Stomach smooth muscle (tissue), 2 donors: ENCODE results near the gene PPFIA1.

Source experiments
- H3K27ac ChIP-seq: one replicate; pipeline ENCODE4 v1.7.0; 2013; ENCODE audit warnings: mild to moderate bottlenecking, low read length, inconsistent platforms
- H3K27me3 ChIP-seq, 2 donors: one replicate each; pipeline ENCODE4 v1.7.0; 2013; ENCODE audit warnings: low read length in 2 of 2; ENCODE audit not compliant: insufficient read depth in 2 of 2, control insufficient read depth in 1 of 2
- H3K36me3 ChIP-seq, 2 donors: one replicate each; pipeline ENCODE4 v1.7.0; 2013; ENCODE audit warnings: low read length in 2 of 2; ENCODE audit not compliant: control insufficient read depth in 2 of 2, insufficient read depth in 2 of 2
- H3K4me1 ChIP-seq: one replicate; pipeline ENCODE4 v1.7.0; 2013; ENCODE audit warnings: low read length; ENCODE audit not compliant: control insufficient read depth, insufficient read depth
- H3K4me3 ChIP-seq, 2 donors: one replicate each; pipeline ENCODE4 v1.7.0; 2013; ENCODE audit warnings: low read length in 2 of 2
- H3K9ac ChIP-seq, 2 donors: one replicate each; pipeline ENCODE4 v1.7.0; 2013; ENCODE audit warnings: low read length in 2 of 2, mild to moderate bottlenecking in 1 of 2
- H3K9me3 ChIP-seq, 2 donors: one replicate each; pipeline ENCODE4 v1.7.0; 2013; ENCODE audit warnings: low read length in 2 of 2; ENCODE audit not compliant: control insufficient read depth in 2 of 2
- donor health status: healthy.
- donor health status: Pancreatic carcinoma.

PPFIA1 gene

DNA sequence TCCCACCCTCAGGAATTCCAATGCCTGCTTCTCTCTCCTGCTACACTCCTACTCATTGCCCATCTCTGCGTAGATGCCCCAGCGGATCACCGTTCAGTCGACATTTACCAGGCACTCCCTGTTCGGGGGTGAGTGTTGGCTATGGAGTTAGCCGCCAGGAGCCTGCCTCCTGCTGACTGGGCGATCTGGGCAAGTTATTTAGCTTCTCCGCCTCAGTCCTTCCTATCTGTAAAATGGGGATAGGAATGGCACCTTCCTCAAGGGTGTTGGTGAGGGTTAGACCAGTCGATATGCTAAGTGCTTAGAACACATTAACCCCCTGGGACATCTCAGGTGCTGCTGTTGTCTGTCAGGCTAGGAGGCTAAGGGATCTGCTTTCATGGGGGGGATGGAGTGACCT is 36.5 kb upstream of the PPFIA1 start:
- no peaks in the 10 kb centered on the region for H3K4me1 ChIP-seq
- H3K9me3 ChIP-seq, result no peaks in the 10 kb centered on the region
- no peaks in the 10 kb centered on the region for H3K27me3 ChIP-seq
- no peak overlapping the region for H3K9ac ChIP-seq
- H3K4me3 ChIP-seq, result no peak overlapping the region
- H3K27ac ChIP-seq, result no peak overlapping the region
- no peaks in the 10 kb centered on the region for H3K36me3 ChIP-seq

DNA sequence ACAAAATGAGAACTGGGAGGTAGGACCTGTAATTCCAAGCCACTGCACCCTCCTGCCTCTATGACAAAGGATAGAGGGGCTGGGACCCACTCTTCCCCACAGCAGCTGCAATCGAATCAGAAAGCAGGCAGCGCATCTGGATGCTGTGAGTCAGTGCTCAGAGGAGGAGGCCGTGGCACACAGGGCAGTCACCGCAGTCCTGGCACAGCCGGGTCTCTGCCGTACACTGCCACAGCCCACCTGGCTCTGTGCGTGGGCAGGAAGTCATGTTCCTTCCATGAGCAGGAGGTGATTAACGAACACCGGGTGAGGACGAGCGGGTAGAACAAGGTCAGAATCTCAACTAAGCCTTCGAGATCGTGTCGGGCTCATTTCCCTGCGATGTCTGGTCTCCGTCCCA is 30.2 kb upstream of the PPFIA1 start:
- H3K27me3 ChIP-seq, result peaks cover 0 to 12% of the 10 kb centered on the region in 2 donors
- H3K4me3 ChIP-seq, result no peak overlapping the region
- no peaks in the 10 kb centered on the region for H3K9me3 ChIP-seq
- H3K27ac ChIP-seq, result no peak overlapping the region
- no peak overlapping the region for H3K9ac ChIP-seq
- H3K4me1 ChIP-seq, result no peaks in the 10 kb centered on the region
- H3K36me3 ChIP-seq, result no peaks in the 10 kb centered on the region

DNA sequence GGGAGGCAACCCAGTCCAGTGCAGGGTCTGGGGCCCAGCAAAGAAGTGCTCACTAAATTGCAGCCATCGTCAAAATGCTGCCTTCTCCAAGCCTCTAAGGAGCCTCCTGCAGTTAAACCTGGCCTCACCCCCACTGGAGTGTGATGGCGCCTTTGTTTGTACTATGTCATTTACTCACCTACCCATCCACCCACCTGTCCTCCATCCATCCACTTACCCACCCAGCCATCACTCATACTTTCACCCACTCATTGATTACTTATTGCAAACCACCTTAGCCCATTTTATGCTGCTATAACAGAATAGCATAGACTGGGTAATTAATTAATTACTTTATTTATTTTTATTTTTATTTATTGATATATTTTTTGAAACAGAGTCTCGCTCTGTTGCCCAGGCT is 28.8 kb upstream of the PPFIA1 start:
- H3K9ac ChIP-seq, result no peak overlapping the region
- peaks cover 0 to 12% of the 10 kb centered on the region in 2 donors for H3K27me3 ChIP-seq
- H3K4me3 ChIP-seq, result no peak overlapping the region
- no peak overlapping the region for H3K27ac ChIP-seq
- no peaks in the 10 kb centered on the region for H3K36me3 ChIP-seq
- no peaks in the 10 kb centered on the region for H3K9me3 ChIP-seq
- no peaks in the 10 kb centered on the region for H3K4me1 ChIP-seq

DNA sequence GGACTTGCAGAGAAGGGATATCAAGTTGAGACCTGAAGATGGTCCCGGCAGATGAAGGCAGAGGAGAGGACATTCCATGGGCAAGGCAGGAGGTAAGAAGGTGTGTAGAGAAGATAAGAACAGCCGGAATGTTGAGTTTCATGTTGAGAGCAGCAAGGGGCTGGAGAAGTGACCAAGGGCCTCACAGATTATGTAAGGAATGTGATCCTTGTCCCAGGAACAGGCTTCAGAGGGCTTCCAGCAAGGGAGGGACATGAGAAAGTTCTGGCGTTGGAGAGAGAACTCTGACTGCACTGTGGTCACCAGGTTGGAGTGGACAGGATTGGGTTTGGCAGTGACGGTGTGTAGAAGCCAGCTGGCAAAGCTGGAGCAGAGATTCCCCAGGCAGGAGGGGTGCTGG is 27.6 kb upstream of the PPFIA1 start:
- Histone ChIP-seq H3K9ac (no peak overlapping the region), H3K4me1 (no peaks in the 10 kb centered on the region), H3K27me3 (peaks cover 0 to 14% of the 10 kb centered on the region in 2 donors), H3K9me3 (no peaks in the 10 kb centered on the region), H3K4me3 (no peak overlapping the region), H3K36me3 (no peaks in the 10 kb centered on the region), H3K27ac (no peak overlapping the region)

DNA sequence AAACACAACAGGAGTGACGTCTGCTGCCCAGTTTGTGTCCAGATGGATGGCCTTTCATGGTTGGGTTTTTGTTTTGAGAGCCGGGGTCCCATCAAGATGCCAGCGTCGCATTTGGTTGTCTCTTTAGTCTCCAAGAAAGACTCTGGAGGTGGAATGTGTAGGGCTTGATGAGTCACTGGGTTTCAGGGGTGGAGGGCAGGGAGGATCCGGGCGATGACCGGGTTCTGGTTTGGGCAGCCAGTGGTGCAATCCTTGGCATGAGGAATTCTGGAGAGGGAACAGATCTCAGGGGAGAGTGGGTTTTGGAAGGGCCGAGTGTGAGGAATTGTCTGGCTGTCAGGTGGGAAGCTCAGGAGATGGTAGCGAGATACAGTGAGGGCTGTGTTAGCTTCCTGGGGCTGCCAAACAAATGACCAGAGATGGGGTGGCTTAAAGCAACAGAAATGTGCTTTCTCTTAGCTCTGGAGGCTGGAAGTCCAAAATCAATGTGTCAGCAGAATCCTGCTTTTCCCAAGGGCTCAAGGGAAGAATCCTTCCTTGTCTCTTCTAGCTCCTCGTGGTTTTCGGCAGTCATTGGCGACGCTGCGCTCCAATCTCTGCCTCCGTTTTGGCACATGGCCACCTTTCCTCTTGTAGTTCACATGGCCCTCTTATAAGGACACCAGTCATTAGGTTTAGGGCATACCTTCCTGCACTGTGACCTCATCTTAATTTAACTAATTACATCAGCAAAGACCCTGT is 26.4 kb upstream of the PPFIA1 start:
- Histone ChIP-seq H3K9me3 (no peaks in the 10 kb centered on the region), H3K36me3 (no peaks in the 10 kb centered on the region), H3K4me1 (no peaks in the 10 kb centered on the region), H3K27me3 (peaks cover 0 to 14% of the 10 kb centered on the region in 2 donors), H3K9ac (no peak overlapping the region), H3K27ac (no peak overlapping the region), H3K4me3 (no peak overlapping the region)

DNA sequence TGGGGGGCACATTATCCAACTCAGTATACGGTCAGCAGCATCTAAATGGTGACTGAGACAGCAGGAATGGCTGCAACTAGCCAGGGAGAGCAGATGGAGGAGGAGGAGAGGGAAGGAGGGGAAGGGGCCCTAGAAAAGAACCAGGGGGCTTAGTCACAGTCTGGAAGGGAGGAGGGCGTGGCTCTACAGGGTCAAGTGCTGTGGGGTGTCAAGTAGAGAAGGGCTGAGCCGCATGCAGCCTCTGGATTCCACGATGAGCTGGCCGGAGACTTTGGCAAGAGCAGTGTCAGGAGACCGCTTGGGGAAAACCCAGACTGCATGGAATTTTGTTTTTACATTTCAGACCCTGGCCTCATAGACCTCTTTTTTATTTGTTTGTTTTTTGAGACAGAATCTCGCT is 25.8 kb upstream of the PPFIA1 start:
- Histone ChIP-seq H3K27me3 (peaks cover 0 to 14% of the 10 kb centered on the region in 2 donors), H3K4me3 (no peak overlapping the region), H3K36me3 (no peaks in the 10 kb centered on the region), H3K27ac (no peak overlapping the region), H3K9me3 (no peaks in the 10 kb centered on the region), H3K4me1 (no peaks in the 10 kb centered on the region), H3K9ac (no peak overlapping the region)

DNA sequence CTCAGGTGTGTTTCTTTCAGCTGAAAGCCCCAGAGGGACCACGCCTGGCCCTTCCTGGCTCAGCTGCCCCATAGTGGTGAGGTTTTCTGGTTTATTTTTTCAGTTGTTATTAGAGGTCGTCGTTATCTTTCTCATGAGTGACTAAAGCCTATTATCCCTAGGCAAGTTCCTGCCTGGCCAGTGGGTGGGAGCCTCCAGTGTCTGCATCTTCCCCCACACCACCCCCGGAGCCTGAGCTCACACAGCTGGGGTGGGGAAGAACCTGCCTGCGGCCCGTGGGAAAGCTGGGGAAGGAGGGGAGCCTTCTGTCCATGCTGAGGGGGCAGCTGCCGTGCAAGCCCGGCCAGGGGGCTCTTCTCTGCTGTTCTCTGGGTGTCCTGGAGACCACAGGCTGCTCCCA is 24.3 kb upstream of the PPFIA1 start:
- H3K27me3 ChIP-seq, result peaks cover 0 to 9% of the 10 kb centered on the region in 2 donors
- H3K4me3 ChIP-seq, result no peak overlapping the region
- H3K4me1 ChIP-seq, result no peaks in the 10 kb centered on the region
- H3K36me3 ChIP-seq, result no peaks in the 10 kb centered on the region
- H3K9ac ChIP-seq, result no peak overlapping the region
- H3K27ac ChIP-seq, result no peak overlapping the region
- no peaks in the 10 kb centered on the region for H3K9me3 ChIP-seq

DNA sequence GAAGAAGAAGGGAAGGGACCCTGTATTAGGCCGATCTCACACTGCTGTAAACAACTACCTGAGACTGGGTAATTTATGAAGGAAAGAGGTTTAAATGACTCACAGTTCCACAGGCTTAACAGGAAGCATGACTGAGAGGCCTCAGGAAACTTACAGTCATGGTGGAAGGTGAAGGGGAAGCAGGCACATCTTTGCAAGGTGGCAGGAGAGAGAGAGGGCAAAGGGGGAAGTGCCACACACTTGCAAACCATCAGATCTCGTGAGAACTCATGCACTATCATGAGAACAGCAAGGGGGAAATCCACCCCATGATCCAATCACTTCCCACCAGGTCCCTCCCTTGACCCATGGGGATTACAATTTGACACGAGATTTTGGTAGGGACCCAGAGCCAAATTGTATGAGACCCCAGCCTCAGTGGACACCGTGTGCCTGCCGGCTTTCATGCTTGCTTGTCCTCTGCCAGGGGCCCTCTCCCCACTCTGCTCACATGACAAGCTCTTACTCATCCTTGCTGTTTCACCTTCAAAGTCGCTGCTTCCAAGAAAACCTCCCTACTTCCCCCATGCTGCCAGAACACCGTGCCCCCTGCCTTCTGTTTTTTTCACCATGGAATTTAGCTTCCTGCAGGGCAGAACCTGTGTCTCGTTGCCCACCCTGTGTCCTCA is 23.3 kb upstream of the PPFIA1 start:
- H3K27me3 ChIP-seq, result peaks cover 0 to 9% of the 10 kb centered on the region in 2 donors
- no peaks in the 10 kb centered on the region for H3K36me3 ChIP-seq
- H3K27ac ChIP-seq, result no peak overlapping the region
- no peaks in the 10 kb centered on the region for H3K9me3 ChIP-seq
- no peak overlapping the region for H3K4me3 ChIP-seq
- no peaks in the 10 kb centered on the region for H3K4me1 ChIP-seq
- H3K9ac ChIP-seq, result no peak overlapping the region

DNA sequence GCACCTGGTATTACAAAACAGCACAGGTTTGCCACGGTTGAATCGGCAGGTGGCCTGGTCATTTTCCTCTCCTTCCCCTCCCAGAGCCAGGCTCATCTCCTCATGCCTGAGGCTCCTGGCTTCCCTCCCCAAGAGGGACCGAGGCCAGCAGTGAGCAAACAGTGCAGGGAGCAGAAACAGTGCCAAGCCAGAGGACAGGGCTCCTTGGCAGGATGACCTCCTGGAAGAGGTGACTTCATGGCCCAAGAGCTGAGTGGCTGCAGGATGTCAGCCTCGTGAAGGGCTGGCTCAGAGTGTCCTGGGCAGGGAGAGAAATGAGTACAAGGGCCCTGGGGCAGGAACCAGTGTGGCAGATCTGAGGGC is 22.8 kb upstream of the PPFIA1 start:
- Histone ChIP-seq H3K27ac (no peak overlapping the region), H3K9ac (no peak overlapping the region), H3K4me3 (no peak overlapping the region), H3K36me3 (no peaks in the 10 kb centered on the region), H3K9me3 (no peaks in the 10 kb centered on the region), H3K27me3 (peaks cover 0 to 9% of the 10 kb centered on the region in 2 donors), H3K4me1 (no peaks in the 10 kb centered on the region)

DNA sequence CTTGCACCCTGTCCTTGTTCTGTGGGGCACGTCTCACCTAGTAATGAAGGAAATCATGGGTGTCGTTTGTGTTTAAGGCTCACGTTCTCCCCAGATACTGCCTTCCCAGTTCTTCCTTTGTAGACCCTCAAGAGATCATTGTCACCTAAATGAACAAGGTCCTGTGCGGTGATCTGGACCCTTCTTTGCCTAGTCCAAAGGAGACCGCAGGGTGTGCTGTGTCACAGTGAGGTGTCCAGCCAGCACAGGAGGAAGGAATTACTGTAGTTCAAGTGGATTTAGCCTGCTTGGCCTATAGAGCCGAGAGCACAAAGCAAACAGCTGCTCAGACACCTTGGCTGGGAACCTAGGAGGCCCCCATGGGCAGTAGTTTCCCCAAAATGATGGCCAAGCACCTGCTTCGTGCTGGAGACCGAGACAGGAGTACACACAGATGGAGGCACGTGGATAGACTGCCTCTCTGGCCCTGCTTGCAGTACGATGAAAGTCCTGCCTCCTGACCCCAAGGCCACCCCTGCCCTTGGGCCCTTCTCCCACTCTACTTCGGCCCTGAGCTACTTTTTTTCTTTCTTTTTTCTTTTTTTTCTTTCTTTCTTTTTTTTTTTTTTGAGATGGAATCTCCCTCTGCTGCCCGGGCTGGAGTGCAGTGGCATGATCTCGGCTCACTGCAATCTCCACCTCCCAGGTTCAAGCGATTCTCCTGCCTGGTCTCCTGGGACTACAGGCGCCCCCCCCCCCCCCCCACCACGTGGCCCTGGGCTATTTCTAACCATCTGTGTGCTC is 19.4 kb upstream of the PPFIA1 start:
- Histone ChIP-seq H3K27ac (no peak overlapping the region), H3K9me3 (no peaks in the 10 kb centered on the region), H3K9ac (no peak overlapping the region), H3K27me3 (peaks cover 0 to 2% of the 10 kb centered on the region in 2 donors), H3K4me3 (no peak overlapping the region), H3K4me1 (no peaks in the 10 kb centered on the region), H3K36me3 (no peaks in the 10 kb centered on the region)
